Thyroid gland (tissue), 4 donors: ENCODE results near the gene APOO.

Experiments
- CTCF ChIP-seq, 6 experiments: fragments of 200-600 bp in 3 of 6; fragments of 450-650 bp in 3 of 6; sonication (generic) in 3 of 6; IDR thresholded peaks; one replicate each; pipeline ENCODE4 v1.5.1; 2016 to 2019; ENCODE audit warnings: antibody characterized with exemption in 6 of 6, mild to moderate bottlenecking in 2 of 6, inconsistent platforms in 1 of 6, moderate library complexity in 1 of 6
- POLR2A ChIP-seq, 2 donors: fragments of 450-650 bp; IDR thresholded peaks; one replicate each; pipeline ENCODE4 v1.6.1; 2017; ENCODE audit warnings: antibody characterized with exemption in 2 of 2, mild to moderate bottlenecking in 2 of 2, moderate library complexity in 1 of 2

DNA sequence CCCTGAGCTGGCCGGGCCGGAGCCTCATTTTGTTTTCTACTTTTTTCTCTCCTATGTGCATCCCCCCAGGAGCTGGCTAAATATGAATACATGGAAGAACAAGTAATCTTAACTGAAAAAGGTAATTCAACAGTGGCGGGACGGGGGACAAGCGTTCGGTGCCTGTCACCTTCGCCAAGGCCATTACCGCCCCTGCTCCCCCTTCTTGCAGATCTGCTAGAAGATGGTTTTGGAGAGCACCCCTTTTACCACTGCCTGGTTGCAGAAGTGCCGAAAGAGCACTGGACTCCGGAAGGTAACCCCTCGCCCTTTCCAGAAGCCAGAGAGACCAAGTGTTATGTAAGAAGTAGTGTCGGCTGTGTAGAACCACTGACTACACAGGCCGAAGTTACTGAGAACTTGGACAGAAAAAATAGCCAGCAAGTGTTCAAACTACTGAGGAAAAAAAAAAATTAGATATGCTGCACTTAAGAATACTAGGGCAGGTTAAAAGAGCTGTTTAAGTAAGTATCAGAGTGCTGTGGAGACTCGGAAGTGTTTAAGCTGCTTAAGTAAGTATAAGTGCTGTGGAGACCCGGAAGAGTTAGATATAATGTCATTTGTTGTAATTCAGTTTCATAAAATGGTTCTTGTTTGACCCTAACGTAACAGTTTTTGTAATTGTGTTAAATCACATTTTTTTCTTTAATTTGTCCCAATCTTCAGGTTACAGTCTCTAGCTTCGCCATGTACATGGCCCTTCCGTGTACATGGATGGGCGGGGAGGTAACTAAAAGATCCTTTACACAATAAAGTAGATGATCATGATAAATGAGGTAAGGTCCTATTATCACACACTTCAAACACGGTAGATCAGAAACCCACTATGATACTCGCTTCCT, 123.9 kb downstream of the APOO start:
- no peak for TF ChIP-seq CTCF (IDR thresholded peaks at IDR 0.05)
- TF ChIP-seq POLR2A (IDR thresholded peaks at IDR 0.05), result no peak
